IPS DF 4.7 (cell line): ENCODE results near the gene FUOM.
"Not testable (repeated sequence)": the region's sequence is repeated elsewhere in the genome, so short reads cannot be mapped to it uniquely, and the experiment has no call there.

Source experiments
- DNase-seq: peaks from one replicate; pipeline ENCODE4 v3.0.0-alpha.2; 2013; ENCODE audit warnings: low spot score; ENCODE audit errors: extremely low read depth

Gene FUOM

GRCh38 chr10:133334503-133335245 lies 23.1 kb downstream of the FUOM start:
- no peak for DNase-seq

- DNase-seq: no peak
Measured at GRCh38 chr10:133332936-133333699, 24.7 kb downstream of the FUOM start.

GRCh38 chr10:133329491-133330202 lies 28.2 kb downstream of the FUOM start:
- no peak for DNase-seq

GRCh38 chr10:133328358-133329343 lies 29.2 kb downstream of the FUOM start:
- DNase-seq: no peak

GRCh38 chr10:133327651-133328357 lies 30.0 kb downstream of the FUOM start:
- no peak for DNase-seq

GRCh38 chr10:133326745-133327650 lies 30.8 kb downstream of the FUOM start:
- no peak for DNase-seq

- DNase-seq: no peak
Measured at GRCh38 chr10:133326223-133326551, 31.6 kb downstream of the FUOM start.

- no peak for DNase-seq
Measured at GRCh38 chr10:133325440-133326222, 32.2 kb downstream of the FUOM start.

GRCh38 chr10:133324857-133325260 lies 33.0 kb downstream of the FUOM start:
- DNase-seq: no peak

- no peak for DNase-seq
Measured at GRCh38 chr10:133324198-133324792, 33.5 kb downstream of the FUOM start.

- not testable (repeated sequence) for DNase-seq
Measured at GRCh38 chr10:133322064-133322709, 35.6 kb downstream of the FUOM start.

- not testable (repeated sequence) for DNase-seq
Measured at GRCh38 chr10:133320852-133321422, 36.9 kb downstream of the FUOM start.

- no peak for DNase-seq
Measured at GRCh38 chr10:133318494-133319127, 39.2 kb downstream of the FUOM start.

- no peak for DNase-seq
Measured at GRCh38 chr10:133316732-133317131, 41.1 kb downstream of the FUOM start.

GRCh38 chr10:133316266-133316665 lies 41.6 kb downstream of the FUOM start:
- no peak for DNase-seq

GRCh38 chr10:133315847-133316246 lies 42.0 kb downstream of the FUOM start:
- DNase-seq: no peak

- DNase-seq: no peak
Measured at GRCh38 chr10:133314911-133315310, 42.9 kb downstream of the FUOM start.
